ENCODE data around the gene DHRS4. TPM values are rescaled to one million over a fixed set of nuclear protein-coding genes. Genes with fewer than 3 reads are reported as not detected.

Gene DHRS4
- total and polyA plus RNA-seq, 7 donors: 18.9 to 76.7 (median 39.0) TPM

DNA sequence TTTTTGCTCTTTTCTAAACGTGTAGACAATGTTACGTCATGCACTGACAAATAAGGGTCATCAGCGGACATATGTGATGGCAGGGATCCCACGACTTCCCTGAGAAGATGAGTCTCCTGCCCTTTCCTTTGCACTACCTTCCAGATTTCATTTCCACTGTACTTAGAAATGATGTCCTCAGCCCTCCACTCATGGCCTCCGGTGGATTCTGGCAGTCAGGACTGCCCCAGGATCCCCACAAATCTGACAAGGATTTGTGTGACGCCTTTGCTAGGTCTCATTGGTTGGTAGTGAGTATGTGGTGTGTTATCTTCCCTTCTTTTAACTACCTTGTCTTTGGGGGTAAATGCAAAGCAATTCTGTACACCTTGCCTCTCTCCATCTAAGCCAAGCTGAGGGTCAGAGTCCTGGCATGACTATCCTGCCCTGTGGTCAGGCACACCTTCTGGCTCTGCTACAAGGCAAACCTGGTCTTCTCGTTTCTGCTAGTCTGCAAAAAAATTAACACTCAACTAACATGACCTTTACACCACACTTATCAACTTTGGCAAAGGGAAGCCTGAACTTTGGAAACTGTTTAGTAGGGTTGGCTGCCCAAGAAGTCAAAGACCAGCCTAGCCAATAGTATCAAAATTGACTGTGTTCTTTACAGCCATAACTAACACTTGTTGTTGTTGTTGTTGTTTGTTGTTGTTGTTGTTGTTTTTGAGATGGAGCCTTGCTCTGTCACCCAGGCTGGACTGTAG is 17.3 kb upstream of the DHRS4 start:
- intact Hi-C loops (cut with DNase I): no loop called here
- no peaks in the 10 kb centered on the region for H3K27me3 ChIP-seq (ENCODE audit: insufficient read depth in 3 of 3, low read length in 2 of 3)
- WGBS, 3 donors: 76 to 79% (median 77%) methylated on average over 7 of the region's 7 CpGs
- ATAC-seq: no peak
- H3K9me3 ChIP-seq: no peaks in the 10 kb centered on the region
- H3K4me3 ChIP-seq: no peak overlapping the region
- DNase-seq: no peak
- no peak overlapping the region for H3K27ac ChIP-seq
- peaks cover 4 to 25% of the 10 kb centered on the region in 2 donors for H3K36me3 ChIP-seq (ENCODE audit: insufficient read depth in 1 of 2, low read depth in 1 of 2)
- TF ChIP-seq CTCF (IDR thresholded peaks at IDR 0.05): no peak
- H3K4me1 ChIP-seq: no peaks in the 10 kb centered on the region

- Histone ChIP-seq H3K9me3 (no peaks in the 10 kb centered on the region), H3K27ac (no peak overlapping the region), H3K4me3 (no peak overlapping the region), H3K36me3 (ENCODE audit: insufficient read depth in 1 of 2, low read depth in 1 of 2) (peaks cover 4 to 25% of the 10 kb centered on the region in 2 donors), H3K27me3 (ENCODE audit: insufficient read depth in 3 of 3, low read length in 2 of 3) (no peaks in the 10 kb centered on the region), H3K4me1 (no peaks in the 10 kb centered on the region)
- DNase-seq (no peak), ATAC-seq (no peak)
- WGBS, 3 donors: 72 to 78% (median 75%) methylated on average over 2 of the region's 2 CpGs
- TF ChIP-seq CTCF (IDR thresholded peaks at IDR 0.05): no peak
- intact Hi-C loops (cut with DNase I): no loop called here
Measured at GRCh38 chr14:23937203-23937602, 16.4 kb upstream of the DHRS4 start.

DNA sequence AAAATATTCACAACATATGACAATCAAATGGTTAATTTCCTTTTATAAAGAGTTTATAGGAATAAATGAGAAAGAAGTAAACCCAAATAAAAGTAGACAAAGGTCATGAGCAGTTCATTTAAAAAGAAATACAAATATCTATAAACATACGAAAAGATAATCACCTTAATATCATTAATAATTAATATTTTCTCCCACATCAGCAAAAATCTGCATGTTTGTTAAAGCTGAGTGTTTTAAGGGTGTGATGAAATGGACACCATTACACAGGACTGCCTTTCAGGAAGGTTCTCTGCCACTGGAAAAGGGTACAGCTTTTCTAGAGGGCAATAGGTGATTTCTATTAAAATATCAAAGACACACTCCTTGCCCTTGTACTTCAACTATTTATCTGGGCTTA is 14.7 kb upstream of the DHRS4 start:
- no peak overlapping the region for H3K4me3 ChIP-seq
- 82 to 86% (median 85%) methylated on average over 1 of the region's 1 CpG for WGBS, 3 donors

DNA sequence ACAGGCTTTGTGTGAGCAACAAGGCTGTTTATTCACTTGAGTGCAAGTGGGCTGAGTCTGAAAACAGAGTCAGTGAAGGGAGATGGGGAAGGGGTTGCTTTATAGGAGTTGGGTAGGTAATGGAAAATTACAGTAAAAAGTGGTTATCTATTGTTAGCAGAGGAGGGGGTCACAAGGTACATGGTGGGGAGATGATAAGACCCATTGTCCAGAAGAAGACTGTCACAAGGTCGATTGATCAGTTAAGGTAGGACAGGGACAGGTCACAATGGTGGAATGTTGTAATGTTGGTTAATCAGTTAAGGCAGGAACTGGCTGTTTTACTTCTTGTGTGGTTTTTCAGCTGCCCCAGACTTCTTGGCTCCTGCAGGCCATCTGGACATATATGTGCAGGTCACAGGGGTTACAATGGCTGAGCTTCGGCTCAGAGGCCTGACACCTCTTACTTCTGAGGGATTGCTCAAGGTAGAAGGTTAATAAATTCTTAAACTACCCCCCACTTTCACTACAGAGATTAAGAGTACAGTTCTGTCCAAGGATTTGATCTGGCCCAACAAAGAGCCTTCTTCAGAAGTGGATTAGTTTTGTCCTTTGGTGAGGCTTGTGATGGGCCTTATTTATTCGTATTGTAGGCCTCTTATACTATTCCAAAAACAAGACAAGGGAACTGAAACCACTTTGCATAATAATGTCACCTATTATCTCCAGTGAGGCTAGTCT is 13.8 kb upstream of the DHRS4 start:
- DNase-seq (no peak), ATAC-seq (no peak)
- intact Hi-C loops (cut with DNase I): no loop called here
- Histone ChIP-seq H3K27me3 (ENCODE audit: insufficient read depth in 3 of 3, low read length in 2 of 3) (no peaks in the 10 kb centered on the region), H3K27ac (no peak overlapping the region), H3K36me3 (ENCODE audit: insufficient read depth in 1 of 2, low read depth in 1 of 2) (peaks cover 4 to 25% of the 10 kb centered on the region in 2 donors), H3K4me1 (no peaks in the 10 kb centered on the region), H3K4me3 (no peak overlapping the region), H3K9me3 (no peaks in the 10 kb centered on the region)
- TF ChIP-seq CTCF (IDR thresholded peaks at IDR 0.05): no peak
- WGBS, 3 donors: 82 to 83% (median 83%) methylated on average over 3 of the region's 3 CpGs

More for the DNA sequence above, 14.7 kb upstream of the DHRS4 start:
- Histone ChIP-seq H3K27me3 (ENCODE audit: insufficient read depth in 3 of 3, low read length in 2 of 3) (no peaks in the 10 kb centered on the region), H3K27ac (no peak overlapping the region), H3K9me3 (no peaks in the 10 kb centered on the region), H3K36me3 (ENCODE audit: insufficient read depth in 1 of 2, low read depth in 1 of 2) (peaks cover 4 to 25% of the 10 kb centered on the region in 2 donors), H3K4me1 (no peaks in the 10 kb centered on the region)
- intact Hi-C loops (cut with DNase I): no loop called here
- DNase-seq (no peak), ATAC-seq (no peak)
- TF ChIP-seq CTCF (IDR thresholded peaks at IDR 0.05): no peak

Data from psoas muscle (tissue), 8 donors.